NCI-H2196 (cell line): ENCODE results near the gene ARVCF.

Experiments
- DNase-seq: peaks from one replicate; lab custom pipeline; 2025; ENCODE audit not compliant: unreplicated experiment; lab: John Stamatoyannopoulos, UW

Gene ARVCF

GRCh38 chr22:19962909-19963806 is 53.5 kb downstream of the ARVCF start:
- DNase-seq = peak; percentile 42

- peak; percentile 76 for DNase-seq
These were observed 54.2 kb downstream of the ARVCF start for GRCh38 chr22:19962246-19962908.

DNA sequence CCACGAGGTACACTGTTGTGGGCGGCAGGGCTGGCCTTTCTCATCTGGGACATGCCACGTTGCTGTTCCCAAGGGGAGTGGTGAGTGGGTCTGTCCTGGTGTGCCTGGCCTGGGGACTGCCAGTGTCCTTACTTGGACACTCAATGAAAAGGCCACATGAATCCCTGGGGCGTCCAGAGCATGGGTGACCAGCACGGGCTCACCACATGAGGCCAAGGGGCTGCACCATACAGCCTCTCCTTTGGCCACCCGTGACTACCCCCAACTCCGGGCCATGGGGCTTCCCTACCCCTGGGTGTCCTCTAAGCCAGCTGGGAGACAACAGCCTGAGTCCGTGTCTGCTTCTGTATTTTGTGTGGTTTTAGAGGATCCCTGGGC is 54.8 kb downstream of the ARVCF start:
- DNase-seq = no peak

DNA sequence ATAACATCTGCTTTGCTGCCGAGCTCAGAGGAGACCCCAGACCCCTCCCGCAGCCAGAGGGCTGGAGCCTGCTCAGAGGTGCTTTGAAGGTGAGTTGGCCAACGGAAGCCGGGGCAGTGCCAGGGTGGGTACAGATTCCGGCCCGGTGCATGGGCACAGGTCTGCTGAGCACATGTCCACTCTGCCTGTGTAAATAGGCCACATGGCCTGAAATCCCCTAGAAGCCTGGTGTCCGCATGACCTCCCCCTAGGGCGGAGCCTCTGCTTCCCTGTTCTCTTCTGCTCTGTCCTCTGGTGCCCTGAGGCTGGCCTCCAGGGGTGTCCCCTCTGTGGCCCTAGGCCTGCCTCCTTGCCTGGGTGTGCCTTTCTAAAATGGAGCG is 55.4 kb downstream of the ARVCF start:
- no peak for DNase-seq

- no peak for DNase-seq
These were observed 56.0 kb downstream of the ARVCF start for GRCh38 chr22:19960491-19961200.

DNA sequence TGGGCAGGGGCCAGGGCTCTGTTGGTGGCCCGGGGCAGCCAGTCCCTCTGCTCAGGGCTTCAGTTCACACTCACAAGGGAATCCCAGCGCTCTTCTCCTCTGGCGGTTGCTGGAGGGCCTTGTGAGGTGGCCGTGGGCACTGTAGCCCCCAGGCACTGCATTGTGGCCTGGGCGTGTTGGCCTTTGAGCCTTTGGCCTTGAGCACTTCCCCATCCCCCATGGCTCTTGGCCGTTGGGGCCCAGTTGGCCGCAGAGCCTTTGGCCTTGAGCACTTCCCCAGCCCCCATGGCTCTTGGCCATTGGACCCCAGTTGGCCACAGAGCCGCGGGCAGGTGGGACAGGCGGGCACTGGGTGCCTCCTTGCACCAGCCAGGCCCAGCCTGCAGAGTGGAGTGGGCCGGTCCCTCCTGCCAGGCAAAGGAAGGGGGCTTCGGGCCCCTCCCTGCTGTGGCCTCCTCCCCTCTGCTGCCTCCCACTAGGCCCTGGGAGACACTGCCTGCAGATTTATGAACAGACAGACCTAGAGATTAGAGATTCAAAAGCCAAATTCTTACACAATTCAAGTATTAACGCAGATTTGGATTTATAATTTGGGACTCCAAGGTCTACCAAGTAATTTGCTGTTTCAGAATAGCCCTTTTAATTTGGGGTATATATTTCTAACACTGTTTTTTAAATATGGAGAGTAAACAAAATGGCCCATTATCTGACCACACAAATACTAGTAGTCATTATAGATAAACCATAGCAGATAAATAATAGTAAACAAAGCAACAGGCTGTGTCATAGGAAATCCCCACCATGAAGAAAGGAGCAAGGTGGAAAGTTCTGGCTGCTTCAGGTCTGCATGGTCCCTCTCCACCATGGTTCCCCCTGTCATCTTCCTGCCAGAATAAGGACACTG is 56.8 kb downstream of the ARVCF start:
- no peak for DNase-seq

DNA sequence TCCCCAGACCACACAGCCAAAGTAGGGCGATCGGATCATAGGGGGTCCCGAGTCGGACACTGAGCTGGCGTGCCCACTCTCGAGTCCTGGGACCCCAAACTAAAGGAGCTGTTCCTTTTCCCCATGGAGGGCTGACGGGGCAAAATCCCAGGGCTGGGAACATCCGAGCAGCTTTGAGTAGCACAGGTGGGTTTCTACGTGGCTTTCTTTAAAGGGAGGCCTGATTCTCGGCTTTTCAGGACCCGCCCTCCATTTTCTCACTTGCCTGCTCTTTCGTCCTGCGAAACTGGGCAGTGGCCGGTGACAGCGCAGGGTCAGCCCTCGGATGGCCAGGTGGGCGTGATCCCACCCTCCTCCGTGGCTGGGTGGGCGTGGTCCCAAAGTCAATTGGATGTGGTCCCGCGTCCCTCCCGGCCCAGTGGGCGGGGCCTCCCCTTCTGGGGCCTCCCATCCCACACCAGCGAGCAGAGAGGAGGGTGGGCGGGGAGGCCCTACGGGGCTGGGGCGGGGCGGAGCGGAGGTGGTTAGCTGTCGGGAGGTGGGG is 57.5 kb downstream of the ARVCF start:
- no peak for DNase-seq

DNA sequence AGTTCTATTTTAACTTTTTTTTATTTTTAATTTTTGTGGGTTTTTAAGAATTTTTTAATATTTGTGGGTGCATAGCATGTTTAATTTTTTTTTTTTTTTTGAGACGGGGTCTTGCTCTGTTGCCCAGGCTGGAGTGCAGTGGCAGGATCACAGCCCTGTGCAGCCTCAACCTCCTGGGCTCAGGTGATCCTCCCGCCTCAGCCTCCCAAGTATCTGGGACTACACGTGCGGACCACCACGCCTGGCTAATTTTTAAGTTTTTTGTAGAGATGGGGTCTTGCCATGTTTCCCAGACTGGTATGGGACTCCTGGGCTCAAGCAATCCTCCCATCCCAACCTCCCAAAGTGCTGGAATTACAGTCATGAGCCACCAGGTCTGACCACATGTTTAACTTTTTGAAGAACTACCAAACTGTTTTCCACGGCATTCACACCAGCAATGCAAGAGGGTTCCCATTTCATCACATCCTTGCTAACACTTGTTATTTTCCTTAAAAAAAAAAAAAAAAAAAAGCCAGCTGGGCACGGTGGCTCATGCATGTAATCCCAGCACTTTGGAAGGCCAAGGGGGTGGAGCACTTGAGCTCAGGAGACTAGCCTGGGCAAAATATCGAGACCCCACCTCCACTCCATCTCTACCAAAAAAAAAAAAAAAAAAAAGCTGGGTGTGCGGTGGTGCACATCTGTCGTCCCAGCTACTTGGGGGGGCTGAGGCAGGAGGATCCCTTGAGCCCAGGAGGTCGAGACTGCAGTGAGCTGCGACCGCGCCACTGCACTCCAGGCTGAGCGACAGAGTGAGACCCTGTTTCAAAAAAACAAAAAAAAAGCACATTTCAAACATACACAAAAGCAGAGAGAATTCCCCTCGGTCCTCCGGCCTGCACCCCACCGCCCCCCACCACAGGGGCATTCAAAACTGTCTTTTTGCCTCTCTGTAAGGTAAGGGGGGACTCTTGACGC is 58.3 kb downstream of the ARVCF start:
- no peak for DNase-seq

DNA sequence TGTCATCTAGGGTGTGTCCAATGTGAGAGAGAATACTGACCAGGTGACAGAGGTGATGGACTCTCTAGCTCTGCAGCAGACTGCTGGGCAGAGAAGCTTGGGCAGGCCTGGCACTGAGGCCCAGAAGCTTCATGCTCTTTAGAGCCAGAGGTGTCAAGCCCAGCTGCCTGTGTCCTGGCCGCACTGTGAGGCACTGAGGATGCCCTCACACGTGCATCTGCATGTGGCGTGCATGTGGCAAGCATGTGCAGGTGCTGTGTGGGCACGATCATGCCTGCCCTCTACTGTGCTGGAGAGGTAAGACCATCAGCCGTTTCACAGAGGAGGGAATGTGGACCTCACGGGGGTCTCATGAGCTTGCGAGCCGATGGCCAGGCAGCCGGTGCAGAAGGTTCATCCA is 59.2 kb downstream of the ARVCF start:
- no peak for DNase-seq

DNA sequence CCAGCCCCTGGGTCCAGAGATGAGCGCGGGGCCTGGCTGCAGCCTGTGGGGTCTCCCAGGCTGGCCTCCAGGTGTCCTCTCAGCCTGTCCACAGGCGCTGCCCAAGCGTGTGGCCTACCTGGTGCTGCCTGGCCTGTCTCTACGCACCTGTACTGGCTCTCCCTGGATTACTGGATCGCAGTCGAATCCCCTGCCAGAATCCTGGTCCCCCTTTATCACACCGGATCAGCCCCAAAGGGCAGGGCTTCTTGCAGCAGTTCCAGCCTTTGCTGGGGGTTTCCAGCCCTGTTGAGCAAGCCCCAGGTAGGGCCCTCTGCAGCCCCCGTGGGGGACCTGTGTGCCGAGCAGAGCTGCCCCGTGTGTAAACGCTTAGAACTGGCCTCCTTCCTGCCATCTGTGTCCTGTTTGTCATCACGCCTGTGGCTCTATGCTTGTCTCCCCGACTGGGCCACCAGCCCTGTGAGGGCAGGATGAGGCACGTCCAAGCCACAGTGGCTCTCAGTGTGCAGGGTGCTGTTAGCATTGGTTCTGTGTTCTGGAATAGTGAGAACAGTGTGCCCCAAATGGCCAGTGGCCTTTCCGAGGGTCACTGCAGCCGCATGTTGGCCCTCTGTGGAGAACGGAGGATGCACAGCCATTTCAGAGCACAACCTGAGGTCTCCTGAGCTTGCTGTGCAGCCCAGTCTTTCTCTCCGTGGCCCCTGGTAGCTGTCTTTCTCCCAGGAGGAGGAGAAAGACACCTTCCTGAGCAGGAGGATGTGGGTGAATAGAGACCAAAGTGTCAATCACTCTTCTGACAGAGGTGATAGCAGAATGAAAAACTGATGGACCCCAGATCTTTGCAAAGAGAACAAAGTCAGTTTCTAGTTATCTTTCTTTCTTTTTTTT is 61.1 kb downstream of the ARVCF start:
- DNase-seq = no peak

DNA sequence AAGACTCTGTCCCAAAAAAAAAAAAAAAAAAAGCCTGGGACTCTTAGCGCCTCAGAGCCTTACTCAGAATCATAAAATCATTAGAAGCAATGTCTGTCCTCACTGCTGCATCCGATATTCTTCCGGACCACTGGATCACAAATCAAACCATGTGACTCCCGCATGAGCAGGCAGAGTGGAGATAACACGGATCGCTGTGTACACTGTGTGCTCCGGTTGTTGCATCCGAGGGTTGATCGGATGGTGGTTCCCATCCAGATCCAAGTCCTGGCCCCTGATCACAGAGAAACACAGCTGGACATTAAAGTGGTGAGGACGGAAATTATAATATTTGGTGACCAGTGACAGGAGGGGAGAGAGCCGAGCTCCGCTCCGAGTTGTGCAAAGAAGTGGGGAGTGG is 65.3 kb downstream of the ARVCF start:
- DNase-seq = no peak

GRCh38 chr22:19948057-19948760 is 68.4 kb downstream of the ARVCF start:
- no peak for DNase-seq

DNA sequence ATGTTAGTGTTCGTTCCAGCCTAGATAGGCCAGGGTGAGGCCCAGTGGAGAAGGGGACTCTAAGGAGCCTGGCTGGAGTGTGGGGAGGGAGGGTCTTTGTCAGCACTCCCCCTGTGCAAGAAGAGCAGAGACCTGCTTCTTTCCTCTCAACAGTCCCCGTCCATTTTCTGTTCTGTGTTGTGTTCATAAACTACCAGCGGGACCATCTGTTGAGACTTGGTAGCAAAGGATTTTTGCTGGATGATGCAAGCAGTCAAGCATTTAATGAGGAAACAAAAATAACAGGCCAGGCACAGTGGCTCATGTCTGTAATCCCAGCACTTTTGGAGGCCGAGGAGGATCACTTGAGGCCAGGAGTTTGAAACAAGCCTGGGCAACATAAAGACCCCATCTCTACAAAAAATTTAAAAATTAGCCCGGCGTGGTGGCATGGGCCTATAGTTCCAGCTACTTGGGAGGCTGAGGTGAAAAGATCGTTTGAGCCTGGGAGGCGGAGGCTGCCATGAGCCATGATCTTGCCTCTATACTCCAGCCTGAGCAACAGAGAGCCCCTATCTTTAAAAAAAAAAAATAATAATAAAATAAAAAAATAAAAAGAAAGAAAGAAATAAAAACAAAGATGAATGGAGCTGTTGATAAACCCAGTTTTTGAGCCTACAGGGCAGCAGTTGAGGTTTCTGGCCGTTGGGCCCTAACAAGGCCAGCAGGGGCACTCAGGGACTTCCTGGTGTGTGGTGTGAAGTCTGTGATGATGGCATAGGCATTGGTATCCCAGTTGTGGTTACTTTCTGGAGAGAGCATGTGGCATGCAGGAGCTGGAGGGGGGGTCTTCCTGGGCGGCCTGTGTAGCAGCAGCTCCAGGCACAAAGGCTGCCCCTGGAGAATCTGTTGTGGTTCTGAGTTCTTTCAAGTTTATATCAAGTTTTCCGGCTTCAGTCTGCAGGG is 73.3 kb downstream of the ARVCF start:
- no peak for DNase-seq

- no peak for DNase-seq
These were observed 74.2 kb downstream of the ARVCF start for GRCh38 chr22:19942157-19943081.

DNA sequence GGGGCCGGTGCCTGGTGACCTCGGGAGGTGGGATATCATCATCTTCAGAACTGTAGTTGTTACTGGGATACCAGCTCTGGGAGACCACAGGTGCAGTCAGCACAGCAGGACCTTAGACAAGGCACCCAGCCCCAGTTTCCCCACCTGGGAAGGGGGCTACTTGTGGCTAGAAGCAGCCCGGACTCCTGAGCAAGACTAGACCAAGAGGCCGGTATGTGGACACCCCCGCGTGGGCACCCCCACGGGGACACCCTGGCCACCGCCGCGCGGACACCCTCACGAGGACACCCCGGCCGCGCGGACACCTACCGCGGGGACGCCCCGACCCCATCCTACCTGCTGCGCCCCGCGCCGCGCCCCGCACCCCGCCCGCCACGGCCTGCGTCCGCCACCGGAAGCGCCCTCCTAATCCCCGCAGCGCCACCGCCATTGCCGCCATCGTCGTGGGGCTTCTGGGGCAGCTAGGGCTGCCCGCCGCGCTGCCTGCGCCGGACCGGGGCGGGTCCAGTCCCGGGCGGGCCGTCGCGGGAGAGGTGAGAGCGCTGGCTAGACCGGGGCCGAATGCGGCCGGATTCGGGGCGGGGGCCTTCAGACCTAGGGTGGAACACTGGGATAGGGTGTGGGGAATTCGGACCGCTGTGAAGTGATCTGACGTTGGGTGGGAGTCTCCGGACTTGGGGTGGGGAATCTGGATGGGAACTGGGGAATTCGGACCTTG is 75.1 kb downstream of the ARVCF start, which contains the start of the genes COMT and TXNRD2:
COMT (plus strand) TSS at position 408 of the 718 bp plus-strand sequence. CDS start 20,755 bp downstream, outside the sequence.
TXNRD2 (minus strand) TSS at position 454 of the 718 bp plus-strand sequence; CDS start at position 439, 15 bp downstream.
- peak; percentile 39 for DNase-seq
